Karpas-422 (cell line): Measurements from ENCODE around the gene SHCBP1. TPM values are rescaled to one million over a fixed set of nuclear protein-coding genes. Genes with fewer than 3 reads are reported as not detected.
"Not testable (repeated sequence)": the region's sequence is repeated elsewhere in the genome, so short reads cannot be mapped to it uniquely, and the experiment has no call there.

ENCODE experiments used
- DNase-seq: peaks from one replicate; pipeline ENCODE4 v3.0.0-alpha.2; 2015
- H2AFZ ChIP-seq: fragments of 200-600 bp; sonication (generic); 2 replicates; pipeline ENCODE4 v1.6.1; 2014; ENCODE audit warnings: antibody characterized with exemption, low read length, mixed read lengths
- H3K27ac ChIP-seq: fragments of 200-600 bp; sonication (generic); 2 replicates; pipeline ENCODE4 v1.5.1; 2014; ENCODE audit warnings: mild to moderate bottlenecking, low read length, moderate library complexity
- H3K27me3 ChIP-seq: fragments of 200-600 bp; sonication (generic); 2 replicates; pipeline ENCODE4 v1.6.1; 2014; ENCODE audit warnings: low read length, mixed read lengths
- H3K36me3 ChIP-seq: fragments of 200-600 bp; sonication (generic); 2 replicates; pipeline ENCODE4 v1.6.1; 2014; ENCODE audit warnings: low read length, mixed read lengths; ENCODE audit not compliant: insufficient read depth
- H3K4me1 ChIP-seq: fragments of 200-600 bp; sonication (generic); 2 replicates; pipeline ENCODE4 v1.6.1; 2014; ENCODE audit warnings: mild to moderate bottlenecking, low read length, mixed read lengths
- H3K4me2 ChIP-seq: fragments of 200-600 bp; sonication (generic); 2 replicates; pipeline ENCODE4 v1.6.1; 2014; ENCODE audit warnings: low read length, low read depth, mild to moderate bottlenecking; ENCODE audit not compliant: poor library complexity, severe bottlenecking
- H3K4me3 ChIP-seq: fragments of 200-600 bp; sonication (generic); 2 replicates; pipeline ENCODE4 v1.5.1; 2014; ENCODE audit warnings: mild to moderate bottlenecking, antibody characterized with exemption, low read length, mixed read lengths
- H3K79me2 ChIP-seq: fragments of 200-600 bp; sonication (generic); 2 replicates; pipeline ENCODE4 v1.6.1; 2014; ENCODE audit warnings: mild to moderate bottlenecking, low read length, mixed read lengths
- H3K9ac ChIP-seq: fragments of 200-600 bp; sonication (generic); 2 replicates; pipeline ENCODE4 v1.6.0; 2014; ENCODE audit warnings: low read length
- H3K9me2 ChIP-seq: fragments of 200-600 bp; sonication (generic), shearing (Covaris generic); replicated peaks from 2 replicates; pipeline ENCODE4 v1.6.0; 2014; ENCODE audit warnings: mild to moderate bottlenecking, low read length, moderate library complexity; ENCODE audit not compliant: insufficient read depth
- H3K9me3 ChIP-seq: fragments of 300-700, 200-600 bp; sonication (generic); 2 replicates; pipeline ENCODE4 v1.6.1; 2014; ENCODE audit warnings: low read length, mixed read lengths
- H4K20me1 ChIP-seq: fragments of 200-600 bp; sonication (generic); 2 replicates; pipeline ENCODE4 v1.6.1; 2014; ENCODE audit warnings: mild to moderate bottlenecking, antibody characterized with exemption, low read length, low read depth; ENCODE audit not compliant: insufficient read depth
- total RNA-seq: library from RNA; depleted of rRNA; stranded (reverse); fragments of >200 nt; shearing (Covaris generic); gene quantifications from 2 replicates; pipeline ENCODE4 v1.2.3, GENCODE V29; 2014; ENCODE audit warnings: low replicate concordance

Gene SHCBP1
- total RNA-seq, 1 experiment from 2014 or later, result 15.7 TPM

- H3K9me3 ChIP-seq, H3K9me2 ChIP-seq, H3K27ac ChIP-seq, H2AFZ ChIP-seq, H3K4me3 ChIP-seq, H3K27me3 ChIP-seq, H4K20me1 ChIP-seq, H3K9ac ChIP-seq, DNase-seq, H3K4me2 ChIP-seq: not testable (repeated sequence)
- Histone ChIP-seq H3K4me1 (peaks cover 34% of the 10 kb centered on the region), H3K36me3 (peaks cover 13% of the 10 kb centered on the region; the same call in 1 of the 2 replicates), H3K79me2 (peaks cover 29% of the 10 kb centered on the region)
These were observed 2.1 kb upstream of the SHCBP1 start for GRCh38 chr16:46623246-46623645.

- Histone ChIP-seq H3K36me3 (peaks cover 21% of the 10 kb centered on the region; the same call in 1 of the 2 replicates), H3K9me2 (no peaks in the 10 kb centered on the region), H3K27me3 (no peaks in the 10 kb centered on the region), H3K4me2 (peak overlapping the region; percentile 97), H3K79me2 (peaks cover 40% of the 10 kb centered on the region), H2AFZ (peak overlapping the region; percentile 82; the same call in 1 of the 2 replicates), H3K27ac (peak overlapping the region; percentile 25; the same call in 1 of the 2 replicates), H3K4me3 (peak overlapping the region; percentile 85; the same call in 1 of the 2 replicates), H3K9ac (no peak overlapping the region), H3K9me3 (no peaks in the 10 kb centered on the region), H3K4me1 (peaks cover 45% of the 10 kb centered on the region), H4K20me1 (no peaks in the 10 kb centered on the region)
- DNase-seq, result peak; percentile 53
These were observed 926 bp upstream of the SHCBP1 start for GRCh38 chr16:46621934-46622676.

GRCh38 chr16:46620266-46621005 is 743 bp downstream of the SHCBP1 start:
- Histone ChIP-seq H3K79me2 (peaks cover 54% of the 10 kb centered on the region), H3K4me3 (peak overlapping the region; percentile 85), H3K27me3 (no peaks in the 10 kb centered on the region), H3K27ac (peak overlapping the region; percentile 81), H3K36me3 (peaks cover 35% of the 10 kb centered on the region), H3K9me3 (no peaks in the 10 kb centered on the region), H2AFZ (peak overlapping the region; percentile 19; the same call in 1 of the 2 replicates), H3K4me1 (peaks cover 59% of the 10 kb centered on the region), H3K9me2 (no peaks in the 10 kb centered on the region), H3K4me2 (peak overlapping the region; percentile 97), H4K20me1 (no peaks in the 10 kb centered on the region), H3K9ac (peak overlapping the region; percentile 90)
- DNase-seq, result peak; percentile 86

GRCh38 chr16:46618516-46618915 is 2.7 kb downstream of the SHCBP1 start:
- Histone ChIP-seq H3K4me1 (peaks cover 77% of the 10 kb centered on the region), H3K79me2 (peaks cover 73% of the 10 kb centered on the region), H3K4me2 (peak overlapping the region; percentile 97), H3K9me3 (no peaks in the 10 kb centered on the region), H3K27ac (no peak overlapping the region), H3K27me3 (no peaks in the 10 kb centered on the region), H4K20me1 (no peaks in the 10 kb centered on the region), H3K9ac (no peak overlapping the region), H3K4me3 (no peak overlapping the region), H2AFZ (no peak overlapping the region), H3K9me2 (no peaks in the 10 kb centered on the region), H3K36me3 (peaks cover 46% of the 10 kb centered on the region)
- DNase-seq, result no peak

GRCh38 chr16:46614006-46614405 is 7.2 kb downstream of the SHCBP1 start:
- Histone ChIP-seq H3K9me3 (no peaks in the 10 kb centered on the region), H2AFZ (no peak overlapping the region), H3K36me3 (peaks cover 63% of the 10 kb centered on the region), H3K9ac (no peak overlapping the region), H4K20me1 (no peaks in the 10 kb centered on the region), H3K9me2 (no peaks in the 10 kb centered on the region), H3K4me2 (no peak overlapping the region), H3K79me2 (peaks cover 79% of the 10 kb centered on the region), H3K27ac (peak overlapping the region; percentile 53), H3K4me3 (no peak overlapping the region), H3K27me3 (no peaks in the 10 kb centered on the region), H3K4me1 (peaks cover 69% of the 10 kb centered on the region)
- DNase-seq, result no peak

- Histone ChIP-seq H3K9me3 (no peaks in the 10 kb centered on the region), H3K79me2 (peaks cover 73% of the 10 kb centered on the region), H3K9ac (no peak overlapping the region), H3K27ac (peak overlapping the region; percentile 53; the same call in 1 of the 2 replicates), H3K27me3 (no peaks in the 10 kb centered on the region), H3K36me3 (peaks cover 57% of the 10 kb centered on the region), H3K4me3 (no peak overlapping the region), H3K4me2 (no peak overlapping the region), H2AFZ (no peak overlapping the region), H3K4me1 (peaks cover 69% of the 10 kb centered on the region), H3K9me2 (no peaks in the 10 kb centered on the region), H4K20me1 (no peaks in the 10 kb centered on the region)
- DNase-seq, result no peak
These were observed 7.8 kb downstream of the SHCBP1 start for GRCh38 chr16:46613352-46613751.

GRCh38 chr16:46612121-46612520 is 9.1 kb downstream of the SHCBP1 start:
- peak overlapping the region; percentile 67 for H3K27ac ChIP-seq
- H3K79me2 ChIP-seq, result peaks cover 61% of the 10 kb centered on the region

GRCh38 chr16:46607529-46607928 is 13.7 kb downstream of the SHCBP1 start:
- H3K27ac ChIP-seq, result peak overlapping the region; percentile 50
- DNase-seq, result peak; percentile 84
- H3K27me3 ChIP-seq, result no peaks in the 10 kb centered on the region
- peaks cover 24% of the 10 kb centered on the region for H3K79me2 ChIP-seq
- no peak overlapping the region for H3K4me2 ChIP-seq
- peaks cover 56% of the 10 kb centered on the region for H3K4me1 ChIP-seq
- no peak overlapping the region for H3K9ac ChIP-seq
- no peaks in the 10 kb centered on the region for H3K9me2 ChIP-seq
- H4K20me1 ChIP-seq, result no peaks in the 10 kb centered on the region
- no peak overlapping the region for H3K4me3 ChIP-seq
- peaks cover 49% of the 10 kb centered on the region for H3K36me3 ChIP-seq
- H3K9me3 ChIP-seq, result no peaks in the 10 kb centered on the region
- H2AFZ ChIP-seq, result no peak overlapping the region

More at GRCh38 chr16:46612121-46612520, 9.1 kb downstream of the SHCBP1 start:
- Histone ChIP-seq H3K27me3 (no peaks in the 10 kb centered on the region), H2AFZ (no peak overlapping the region), H3K36me3 (peaks cover 52% of the 10 kb centered on the region), H3K9me2 (no peaks in the 10 kb centered on the region), H3K4me2 (no peak overlapping the region), H3K4me1 (peaks cover 65% of the 10 kb centered on the region), H3K4me3 (no peak overlapping the region), H3K9me3 (no peaks in the 10 kb centered on the region), H3K9ac (no peak overlapping the region; the same call in 1 of the 2 replicates), H4K20me1 (no peaks in the 10 kb centered on the region)
- DNase-seq, result peak; percentile 43
